Measurements from ENCODE around the gene ASIP. TPM values are rescaled to one million over a fixed set of nuclear protein-coding genes. Genes with fewer than 3 reads are reported as not detected.

Gene ASIP
- total and polyA plus RNA-seq, 2 experiments from 2014 or later, result 0.67 TPM; not detected in 1

DNA sequence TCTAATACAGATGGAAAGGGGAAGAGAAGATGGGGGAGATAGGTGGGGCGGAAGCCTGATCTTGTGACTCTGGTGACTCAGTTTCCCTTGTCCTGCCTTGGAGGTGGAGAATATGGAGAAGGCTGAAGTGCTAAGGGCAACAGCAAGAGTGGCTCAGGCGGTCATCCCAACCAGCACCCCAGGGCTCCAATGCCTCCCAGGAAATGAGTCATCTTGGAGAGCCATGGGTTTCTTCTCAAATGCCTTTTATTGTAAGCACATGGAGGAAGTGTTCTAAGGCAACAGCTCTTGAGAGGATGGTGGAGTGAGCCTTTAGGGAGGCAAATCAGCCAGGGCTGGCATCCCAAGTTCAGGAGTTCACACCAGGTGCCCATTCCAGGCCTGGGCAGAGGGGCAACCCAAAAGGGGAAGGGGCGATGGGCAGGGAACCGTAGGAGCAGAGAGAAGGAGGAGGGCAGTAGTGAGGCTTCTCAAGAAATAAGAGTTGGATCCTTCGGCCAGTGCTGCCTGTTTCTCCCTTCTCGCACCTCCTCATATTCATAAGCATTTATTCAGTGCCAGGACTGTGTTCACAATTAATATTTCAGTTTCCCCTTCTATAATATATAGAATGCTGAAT is 75.1 kb downstream of the ASIP start:
- Histone ChIP-seq H3K4me1 (ENCODE audit: low read depth) (no peaks in the 10 kb centered on the region), H3K27me3 (peaks cover 11% of the 10 kb centered on the region), H3K4me3 (no peak overlapping the region), H3K36me3 (no peaks in the 10 kb centered on the region), H3K27ac (no peak overlapping the region), H3K9me3 (ENCODE audit: low read depth) (no peaks in the 10 kb centered on the region)
- no peak for TF ChIP-seq CTCF (IDR thresholded peaks at IDR 0.05; ENCODE audit: low read depth, low read length)
- peak in 1 of 2 donors; percentile 27 for DNase-seq (ENCODE audit: low read depth in 1 of 2, low spot score in 1 of 2)

Other genes with a start within 250 kb of the ASIP start
- 241 TPM in 2 replicates for gene RALY, start 247.5 kb upstream of the ASIP start, total RNA-seq
- 308 and 311 TPM in 2 replicates for gene RALY, start 247.5 kb upstream of the ASIP start, polyA plus RNA-seq
- 36.9 and 42.6 TPM in 2 replicates for gene EIF2S2, start 129.2 kb upstream of the ASIP start, total RNA-seq
- 30.9 and 43.4 TPM in 2 replicates for gene EIF2S2, start 129.2 kb upstream of the ASIP start, polyA plus RNA-seq
- 229 and 263 TPM in 2 replicates for gene AHCY, start 61.9 kb downstream of the ASIP start, total RNA-seq
- 115 and 159 TPM in 2 replicates for gene AHCY, start 61.9 kb downstream of the ASIP start, polyA plus RNA-seq
- gene ITCH, start 121.8 kb downstream of the ASIP start, total RNA-seq, result 31.0 and 39.2 TPM in 2 replicates
- 14.3 and 17.6 TPM in 2 replicates for gene ITCH, start 121.8 kb downstream of the ASIP start, polyA plus RNA-seq

Measured in cardiac muscle cell (in vitro differentiated cells and primary cell).